H54 (cell line): ENCODE results near the gene ENDOU.

Experiments used
- DNase-seq: peaks from one replicate; pipeline ENCODE4 v3.0.0; 2011; ENCODE audit warnings: low spot score, mixed read lengths; ENCODE audit not compliant: insufficient read length
- FAIRE-seq: peaks from 3 replicates; lab custom pipeline; 2011; peaks lifted over from hg19 to GRCh38; lab: Jason Lieb, UNC
- POLR2A ChIP-seq: IDR thresholded peaks from 2 replicates; pipeline ENCODE4 v1.6.1; 2011; ENCODE audit warnings: low read depth, mild to moderate bottlenecking, low read length

ENDOU gene

DNA sequence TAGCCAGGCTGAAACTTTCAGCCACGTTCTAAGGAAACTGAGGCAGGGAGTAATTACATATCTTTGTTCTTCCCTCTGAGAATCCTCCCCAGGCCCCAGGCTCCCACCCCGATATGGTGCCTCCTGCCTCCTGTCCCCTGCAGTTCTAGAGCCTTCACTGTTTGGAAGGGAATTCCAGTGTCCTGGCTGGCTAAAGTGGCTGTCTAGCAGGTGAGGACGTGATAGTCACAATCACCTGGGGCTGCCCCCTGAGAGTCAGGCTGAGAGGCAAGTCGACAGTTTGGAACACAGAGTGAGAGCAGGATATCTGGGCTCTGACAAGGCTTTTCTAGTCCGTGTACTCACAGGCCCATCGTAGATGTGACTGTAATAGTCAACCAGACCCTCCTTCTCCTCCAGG, 13.1 kb downstream of the ENDOU start:
- no peak for FAIRE-seq
- DNase-seq: no peak
- TF ChIP-seq POLR2A: no peak

DNA sequence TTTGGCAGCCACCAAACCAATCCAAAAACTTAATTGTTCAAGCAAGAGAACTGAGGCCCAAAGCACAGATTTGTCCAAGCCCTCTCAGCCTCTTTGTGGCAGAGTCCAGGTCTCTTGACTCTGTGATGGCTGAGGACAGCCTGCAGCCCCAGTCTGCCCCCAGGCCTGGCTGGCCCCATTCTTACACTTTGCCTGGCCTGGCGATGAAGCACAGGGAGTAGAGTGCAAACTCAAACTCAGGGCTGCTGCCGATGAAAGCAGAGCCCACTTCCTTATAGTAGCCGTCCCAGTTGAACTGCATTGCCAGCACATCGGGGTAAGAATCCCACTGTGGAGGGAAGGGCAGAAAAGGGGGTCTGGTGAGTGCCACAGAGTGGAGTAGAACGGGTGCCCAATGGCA, 13.8 kb downstream of the ENDOU start:
- TF ChIP-seq POLR2A: no peak
- DNase-seq: no peak
- FAIRE-seq: no peak

DNA sequence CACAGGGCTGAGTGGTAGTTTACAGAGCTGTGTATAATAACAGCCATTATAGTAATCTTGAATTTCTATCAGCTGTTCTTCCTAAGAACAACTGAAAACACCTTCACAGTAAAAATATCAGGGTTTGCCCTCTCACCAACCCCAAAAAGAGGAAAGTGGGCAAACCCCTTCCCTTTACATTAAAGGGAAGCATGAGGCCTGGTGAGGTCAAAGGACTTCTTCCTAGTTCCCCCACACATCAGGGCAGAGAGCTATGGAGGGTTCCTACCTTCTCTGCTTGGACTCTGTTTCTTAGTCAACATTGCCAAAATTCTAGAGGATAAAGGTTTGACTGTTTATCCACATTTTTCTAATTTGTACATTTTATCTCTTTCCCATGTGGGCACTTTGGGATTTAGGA, 15.0 kb downstream of the ENDOU start:
- TF ChIP-seq POLR2A: no peak
- DNase-seq (no peak), FAIRE-seq (no peak)

GRCh38 chr12:47709671-47710070, 15.6 kb downstream of the ENDOU start:
- FAIRE-seq (no peak), DNase-seq (no peak)

DNA sequence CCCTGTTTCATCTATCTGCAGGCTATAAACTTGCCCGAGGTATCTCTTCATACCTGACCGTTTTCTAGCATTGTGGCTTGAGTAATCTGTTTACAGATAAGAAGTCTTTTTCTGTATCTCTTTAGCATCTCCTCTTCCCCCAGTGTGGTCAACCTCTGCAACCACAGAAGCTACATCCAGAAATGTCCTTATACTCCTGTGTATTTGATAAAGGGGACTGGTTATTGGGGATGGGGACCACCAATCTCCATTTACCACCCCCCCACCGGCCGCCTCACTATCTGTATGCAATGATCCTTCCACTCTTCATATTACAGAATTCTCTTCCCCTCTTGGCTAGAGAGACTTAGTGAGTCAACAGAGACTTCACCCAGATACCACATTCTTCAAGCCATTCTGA, 16.1 kb downstream of the ENDOU start:
- FAIRE-seq: no peak
- DNase-seq: no peak
- TF ChIP-seq POLR2A: no peak

More at GRCh38 chr12:47709671-47710070, 15.6 kb downstream of the ENDOU start:
- no peak for TF ChIP-seq POLR2A

DNA sequence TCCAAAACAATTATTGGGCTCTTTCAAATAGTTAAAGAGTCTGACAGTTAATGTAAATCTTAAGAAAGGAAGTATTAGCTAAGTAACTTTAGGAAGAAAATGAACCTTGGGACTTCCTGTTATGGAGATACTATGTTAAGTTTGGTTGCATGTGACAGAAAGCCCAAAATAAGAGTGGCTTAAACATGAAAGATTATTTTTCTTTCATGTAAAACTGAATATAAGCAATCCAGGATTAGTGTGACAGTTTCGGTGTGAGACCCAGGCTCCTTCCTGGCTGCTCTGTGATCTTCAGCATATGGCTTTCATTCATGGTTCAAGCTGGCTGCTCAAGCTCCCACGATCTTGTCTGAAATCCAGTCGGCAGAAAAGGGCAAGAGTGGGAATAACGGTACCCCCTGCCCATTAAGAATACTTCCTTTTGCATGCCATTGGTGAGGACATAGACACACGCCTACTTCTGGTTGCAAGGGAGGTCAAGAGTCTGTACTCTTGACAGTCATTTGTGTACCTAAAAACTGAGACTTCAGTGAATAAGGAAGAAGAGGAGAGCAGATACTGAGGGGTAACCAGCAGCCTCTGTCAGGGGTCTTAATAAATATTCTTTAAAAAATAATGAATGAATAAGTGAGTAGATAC, 17.3 kb downstream of the ENDOU start:
- FAIRE-seq (no peak), DNase-seq (no peak)
- no peak for TF ChIP-seq POLR2A

- FAIRE-seq (no peak), DNase-seq (no peak)
- TF ChIP-seq POLR2A: no peak
These were observed 17.9 kb downstream of the ENDOU start for GRCh38 chr12:47707355-47707754.

DNA sequence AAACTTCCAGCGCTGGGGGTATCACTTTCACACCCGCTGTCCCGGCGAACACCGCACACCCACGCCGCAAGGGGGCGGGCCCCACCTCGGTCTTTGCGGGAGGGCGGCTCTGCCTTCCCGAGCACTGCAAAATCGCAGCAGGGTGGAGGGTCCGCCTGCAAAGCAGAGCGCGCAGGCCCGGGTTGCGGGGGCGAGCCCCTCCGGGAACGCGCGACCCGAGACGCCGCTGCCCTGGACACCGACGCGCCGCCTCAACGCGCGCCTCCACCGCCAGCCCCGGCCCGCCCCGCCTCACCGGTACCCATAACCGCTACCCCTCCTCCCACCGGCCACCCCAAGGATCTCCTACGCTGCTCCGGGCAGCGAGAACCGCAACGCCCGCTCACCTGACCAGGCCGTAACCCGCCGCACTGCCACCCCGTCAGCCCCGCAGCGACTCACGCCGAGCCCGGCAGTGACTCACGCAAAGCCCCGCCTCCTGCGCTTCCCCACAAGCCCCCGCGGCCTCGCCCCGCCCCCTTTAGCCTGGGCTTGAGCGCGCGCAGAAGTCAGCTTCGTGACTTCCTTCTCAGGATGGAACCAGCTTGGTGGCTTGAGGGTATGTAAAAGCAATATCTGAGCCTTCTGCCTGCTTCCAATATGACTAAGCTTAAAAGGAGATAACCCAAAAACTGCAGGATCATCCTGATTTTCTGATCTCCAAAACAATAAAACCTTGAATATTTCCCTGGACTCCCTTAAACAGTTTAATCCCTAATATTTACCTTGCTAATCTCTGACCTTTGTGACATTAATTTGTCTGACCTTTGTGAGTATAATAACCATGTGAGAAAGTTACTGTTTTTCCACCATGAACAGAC, 19.5 kb downstream of the ENDOU start, which contains the start of gene RPAP3:
Gene RPAP3, minus strand, starts transcription at position 465 of the 860 bp plus-strand sequence. CDS start 3,190 bp downstream, outside the sequence.
- DNase-seq (peak; percentile 78), FAIRE-seq (peak; percentile 88)
- peak; percentile 95 for TF ChIP-seq POLR2A

DNA sequence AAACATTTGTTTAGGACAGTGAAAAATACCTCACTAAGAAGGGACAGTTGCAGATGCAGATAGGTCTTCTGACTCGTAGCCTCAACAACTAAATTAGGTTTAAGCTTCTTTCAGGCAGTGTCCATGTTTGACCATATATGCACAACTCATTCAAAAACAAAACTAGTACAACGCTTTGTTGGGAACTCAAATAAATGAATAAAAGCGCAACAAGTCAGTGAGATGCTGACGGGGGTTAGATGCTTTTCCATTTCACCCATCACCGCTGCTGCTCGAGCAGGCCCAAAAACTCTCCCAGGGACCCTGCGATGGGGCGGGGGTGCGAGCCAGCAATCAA, 20.1 kb downstream of the ENDOU start:
- no peak for DNase-seq
- no peak for FAIRE-seq
- no peak for TF ChIP-seq POLR2A

DNA sequence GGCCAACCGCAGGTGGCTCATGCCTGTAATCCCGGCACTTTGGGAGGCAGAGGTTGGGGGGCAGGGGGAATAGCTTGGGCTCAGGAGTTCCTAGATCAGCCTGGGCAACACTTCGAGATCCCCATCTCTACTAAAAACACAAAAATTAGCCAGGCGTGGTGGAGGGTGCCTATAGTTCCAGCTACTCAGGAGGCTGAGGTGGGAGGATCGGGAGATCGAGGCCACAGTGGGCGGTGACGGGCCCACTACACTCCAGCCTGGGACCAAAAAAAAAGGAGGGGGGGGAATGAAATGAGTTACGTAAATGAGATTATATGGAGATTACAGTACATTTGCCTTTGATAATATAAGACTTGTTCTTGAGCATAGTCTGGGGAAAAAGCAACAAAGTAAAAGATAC, 20.6 kb downstream of the ENDOU start:
- DNase-seq (no peak), FAIRE-seq (no peak)
- TF ChIP-seq POLR2A: no peak

GRCh38 chr12:47700263-47700662, 25.0 kb downstream of the ENDOU start:
- FAIRE-seq (no peak), DNase-seq (no peak)
- no peak for TF ChIP-seq POLR2A

DNA sequence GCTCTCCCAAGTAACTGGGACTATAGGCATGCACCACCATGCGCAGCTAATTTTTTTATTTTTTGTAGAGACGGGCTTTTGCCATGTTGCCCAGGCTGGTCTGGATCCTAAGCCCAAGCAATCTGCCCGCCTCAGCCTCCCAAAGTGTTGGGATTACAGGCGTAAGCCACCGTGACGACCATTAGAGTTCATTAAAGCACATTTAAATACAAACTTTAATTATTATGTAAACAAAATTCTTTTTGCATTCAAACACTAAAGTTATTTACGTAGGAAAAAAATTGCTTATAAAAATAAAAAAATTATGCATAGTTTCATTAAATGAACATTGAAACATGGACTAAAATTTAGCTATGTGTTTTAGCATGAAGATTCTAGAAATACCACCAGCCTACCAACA, 26.7 kb downstream of the ENDOU start:
- DNase-seq (no peak), FAIRE-seq (no peak)
- TF ChIP-seq POLR2A: no peak

GRCh38 chr12:47698055-47698454, 27.2 kb downstream of the ENDOU start:
- DNase-seq (no peak), FAIRE-seq (no peak)
- no peak for TF ChIP-seq POLR2A

DNA sequence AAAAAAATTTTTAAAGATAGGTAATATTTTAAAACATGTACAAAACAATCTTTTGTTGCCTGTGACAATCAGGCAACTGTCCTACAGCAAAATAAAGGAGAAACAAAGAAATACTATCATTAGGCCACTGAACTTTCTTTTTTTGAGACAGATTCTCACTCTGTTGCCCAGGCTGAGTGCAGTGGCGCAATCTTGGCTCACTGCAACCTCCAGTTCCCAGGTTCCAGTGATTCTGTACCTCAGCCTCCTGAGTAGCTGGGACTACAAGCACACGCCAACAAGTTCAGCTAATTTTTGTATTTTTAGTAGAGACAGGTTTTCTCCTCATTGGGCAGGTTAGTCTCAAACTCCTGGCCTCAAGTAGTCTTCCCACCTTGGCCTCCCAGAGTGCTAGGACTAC, 36.1 kb downstream of the ENDOU start:
- no peak for DNase-seq
- no peak for FAIRE-seq
- no peak for TF ChIP-seq POLR2A

- no peak for DNase-seq
- TF ChIP-seq POLR2A: no peak
- FAIRE-seq: no peak
These were observed 37.7 kb downstream of the ENDOU start for GRCh38 chr12:47687636-47688035.
